PC-9 (cell line): ENCODE data around the gene PDE6B.

Source experiments
- EZH2 ChIP-seq: fragments of 200-600 bp; sonication (generic); IDR thresholded peaks from 2 replicates; pipeline ENCODE4 v1.8.0; 2017; ENCODE audit warnings: antibody characterized with exemption, low read depth
- TF ChIP-seq, protein P1 (sequence below): fragments of 200-600 bp; sonication (generic); conservative IDR thresholded peaks from 2 replicates; pipeline ENCODE4 v1.6.1; 2017; ENCODE audit warnings: mixed run types, antibody characterized with exemption, mild to moderate bottlenecking, moderate library complexity

DNA sequence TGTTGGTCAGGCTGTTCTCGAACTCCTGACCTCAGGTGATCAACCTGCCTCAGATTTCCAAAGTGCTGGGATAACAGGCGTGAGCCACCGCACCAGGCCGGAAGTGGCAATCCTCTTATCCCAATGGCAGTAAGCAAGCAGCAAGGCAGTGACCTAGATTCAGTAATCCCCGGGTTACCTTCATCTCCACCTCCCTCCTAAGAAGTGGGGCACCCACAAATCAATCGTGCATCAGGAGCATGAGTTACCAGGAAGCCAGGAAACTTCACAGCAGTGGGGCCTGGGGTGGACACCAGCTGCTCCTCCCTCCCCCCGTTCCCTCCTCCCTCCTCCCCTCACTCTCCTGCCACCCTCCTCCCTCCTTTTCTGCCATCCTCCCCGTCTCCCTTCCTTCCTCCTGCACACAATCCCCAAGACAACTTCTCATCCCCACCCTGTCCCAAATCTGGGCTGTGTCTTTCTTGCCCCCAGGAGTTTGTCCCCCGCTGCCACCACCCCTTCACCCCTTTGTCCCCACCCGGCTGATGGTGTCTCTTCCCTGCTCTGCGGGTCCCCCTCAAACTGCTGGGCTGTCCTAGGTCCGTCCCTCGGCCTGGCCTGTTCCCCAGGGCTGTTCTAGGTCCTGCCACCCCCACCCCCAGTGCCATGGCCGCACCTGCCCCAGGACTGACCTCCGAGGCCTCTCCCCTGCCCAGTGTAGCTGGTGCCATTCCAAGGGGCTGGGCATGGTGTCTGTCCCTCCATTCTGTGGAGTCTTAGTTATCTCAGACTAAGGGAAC, 2.2 kb downstream of the PDE6B start:
- no peak for TF ChIP-seq EZH2
- TF ChIP-seq, protein P1, sequence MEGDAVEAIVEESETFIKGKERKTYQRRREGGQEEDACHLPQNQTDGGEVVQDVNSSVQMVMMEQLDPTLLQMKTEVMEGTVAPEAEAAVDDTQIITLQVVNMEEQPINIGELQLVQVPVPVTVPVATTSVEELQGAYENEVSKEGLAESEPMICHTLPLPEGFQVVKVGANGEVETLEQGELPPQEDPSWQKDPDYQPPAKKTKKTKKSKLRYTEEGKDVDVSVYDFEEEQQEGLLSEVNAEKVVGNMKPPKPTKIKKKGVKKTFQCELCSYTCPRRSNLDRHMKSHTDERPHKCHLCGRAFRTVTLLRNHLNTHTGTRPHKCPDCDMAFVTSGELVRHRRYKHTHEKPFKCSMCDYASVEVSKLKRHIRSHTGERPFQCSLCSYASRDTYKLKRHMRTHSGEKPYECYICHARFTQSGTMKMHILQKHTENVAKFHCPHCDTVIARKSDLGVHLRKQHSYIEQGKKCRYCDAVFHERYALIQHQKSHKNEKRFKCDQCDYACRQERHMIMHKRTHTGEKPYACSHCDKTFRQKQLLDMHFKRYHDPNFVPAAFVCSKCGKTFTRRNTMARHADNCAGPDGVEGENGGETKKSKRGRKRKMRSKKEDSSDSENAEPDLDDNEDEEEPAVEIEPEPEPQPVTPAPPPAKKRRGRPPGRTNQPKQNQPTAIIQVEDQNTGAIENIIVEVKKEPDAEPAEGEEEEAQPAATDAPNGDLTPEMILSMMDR, result no peak
